Heart right ventricle (tissue), 12 donors: ENCODE results near the gene MIS18BP1. TPM values are rescaled to one million over a fixed set of nuclear protein-coding genes. Genes with fewer than 3 reads are reported as not detected.

Experiments used
- polyA plus RNA-seq, 2 donors: library from polyadenylated mRNA; stranded (reverse); fragments of 200-250 nt; gene quantifications; one replicate each; pipeline ENCODE4 v1.2.3, GENCODE V29; 2013
- total RNA-seq, 10 donors: library from RNA; stranded (reverse); fragmentation: NEBNext Ultra II Directional in 3 of 10; extraction: Animal tissue kit (Norgen Biotek cat#: 25700) in 3 of 10; gene quantifications; one replicate each; pipeline versions ENCODE4 v1.2.1 to v1.2.4, GENCODE V29; 2021 to 2023
- donor health status: ischemic (EF 13 %, LVEDD 7.1; RV severe dilation, severe dysfunction).
- donor health status: healthy with polysubstance abuse.
- donor health status: DM: no; HTN: yes; CAD: no.
- donor health status: DM: no; HTN: no; CAD: no.
- donor health status: ischemic (EF 25% LVEDD 6.9; RV normal size, moderate dysfunction).
- donor health status: ischemic (EF 25% LVEDD 5.7; RV mildly dilated, moderate dysfunction).
- donor health status: healthy.
- donor health status: nonischemic (EF 11% LVEDD 7.7; RV severe dilation, severe dysfunction).
- donor health status: DM: yes; HTN: yes; CAD: no.
- donor health status: PGD.
- donor health status: ischemic (EF 29% LVEDD 5.4; RV normal size, mild dysfunction).
- donor health status: nonischemic (EF 23%, LVEDD 6.1; RV moderate dilation, normal function).

The MIS18BP1 gene
- total and polyA plus RNA-seq, 12 donors: 2.4 to 11.2 (median 7.4) TPM

Other genes with a start within 250 kb of the MIS18BP1 start
- 10 to 100 TPM in 9 of 10 donors, 1 to 10 TPM in 1; 9.5 to 18.8 (median 13.4) TPM for gene PRPF39, start 169.1 kb downstream of the MIS18BP1 start, total RNA-seq
- 10 to 100 TPM in 1 of 2 donors, 1 to 10 TPM in 1; 8.2 to 39.5 TPM for gene PRPF39, start 169.1 kb downstream of the MIS18BP1 start, polyA plus RNA-seq
- gene FKBP3, start 118.7 kb downstream of the MIS18BP1 start, total RNA-seq: 100 to 1,000 TPM in 7 of 10 donors, 10 to 100 TPM in 3; 83.9 to 128 (median 105) TPM
- gene FKBP3, start 118.7 kb downstream of the MIS18BP1 start, polyA plus RNA-seq: 100 to 1,000 TPM in 1 of 2 donors, 10 to 100 TPM in 1; 84.4 to 184 TPM
- 1 to 10 TPM; 2.5 to 4.7 (median 3.7) TPM for gene FANCM, start 117.3 kb downstream of the MIS18BP1 start, total RNA-seq
- 1 to 10 TPM in 1 of 2 donors, under 1 TPM in 1; 0.96 to 6.2 TPM for gene FANCM, start 117.3 kb downstream of the MIS18BP1 start, polyA plus RNA-seq